ENCODE measurements around the gene BACH2. TPM values are rescaled to one million over a fixed set of nuclear protein-coding genes. Genes with fewer than 3 reads are reported as not detected.
A peak's percentile ranks its signal among the peaks of the same experiment; 100 is the strongest.

BACH2 gene
- polyA plus RNA-seq, 1 of the 3 experiments (the other 2 are of a cell fraction): 0.46 TPM

DNA sequence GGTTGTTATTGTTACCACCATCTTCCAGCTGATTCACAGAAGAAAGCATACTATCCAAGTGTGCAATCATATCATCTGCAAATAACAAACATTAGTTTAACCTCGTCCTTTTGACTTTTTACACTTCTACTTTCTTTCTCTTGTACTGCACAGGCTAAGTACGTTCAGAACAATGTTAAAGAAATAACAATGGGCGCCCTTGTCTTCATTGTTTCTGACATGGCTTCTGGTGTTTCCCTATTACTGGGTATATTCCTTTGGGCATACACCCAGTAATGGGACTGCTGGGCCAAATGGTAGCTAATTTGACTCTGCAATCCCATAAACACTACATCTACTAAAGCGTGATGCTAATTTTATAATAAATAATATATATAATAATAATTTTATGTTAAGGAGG lies 255.7 kb downstream of the BACH2 start (continued):
- TF ChIP-seq MEF2A (IDR thresholded peaks at IDR 0.05; ENCODE audit: borderline replicate concordance, low read depth): no peak

DNA sequence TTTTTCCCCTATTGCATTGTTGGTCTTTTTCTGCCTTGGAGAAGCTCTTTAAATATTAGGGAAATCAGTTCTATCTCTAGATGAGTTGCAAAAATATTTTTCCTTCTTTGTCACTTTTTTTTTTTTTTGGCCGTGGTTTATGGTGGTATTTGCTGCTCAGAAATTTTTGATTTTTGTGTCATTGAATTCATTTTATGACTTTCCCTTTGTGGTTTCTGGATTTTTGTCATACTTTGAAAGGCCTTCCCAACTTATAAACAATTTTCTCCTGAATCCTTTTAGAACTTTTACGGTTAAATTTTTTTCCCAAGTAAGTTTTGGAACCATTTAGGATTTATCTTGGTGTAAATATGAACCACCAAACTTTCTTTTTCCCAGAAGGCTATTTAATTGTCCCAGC lies 256.7 kb downstream of the BACH2 start:
- TF ChIP-seq, protein P1, sequence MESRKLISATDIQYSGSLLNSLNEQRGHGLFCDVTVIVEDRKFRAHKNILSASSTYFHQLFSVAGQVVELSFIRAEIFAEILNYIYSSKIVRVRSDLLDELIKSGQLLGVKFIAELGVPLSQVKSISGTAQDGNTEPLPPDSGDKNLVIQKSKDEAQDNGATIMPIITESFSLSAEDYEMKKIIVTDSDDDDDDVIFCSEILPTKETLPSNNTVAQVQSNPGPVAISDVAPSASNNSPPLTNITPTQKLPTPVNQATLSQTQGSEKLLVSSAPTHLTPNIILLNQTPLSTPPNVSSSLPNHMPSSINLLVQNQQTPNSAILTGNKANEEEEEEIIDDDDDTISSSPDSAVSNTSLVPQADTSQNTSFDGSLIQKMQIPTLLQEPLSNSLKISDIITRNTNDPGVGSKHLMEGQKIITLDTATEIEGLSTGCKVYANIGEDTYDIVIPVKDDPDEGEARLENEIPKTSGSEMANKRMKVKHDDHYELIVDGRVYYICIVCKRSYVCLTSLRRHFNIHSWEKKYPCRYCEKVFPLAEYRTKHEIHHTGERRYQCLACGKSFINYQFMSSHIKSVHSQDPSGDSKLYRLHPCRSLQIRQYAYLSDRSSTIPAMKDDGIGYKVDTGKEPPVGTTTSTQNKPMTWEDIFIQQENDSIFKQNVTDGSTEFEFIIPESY (IDR thresholded peaks at IDR 0.05; ENCODE audit: borderline replicate concordance, low read depth): no peak
- TF ChIP-seq TCF12 (IDR thresholded peaks at IDR 0.05): peak; percentile 27
- TF ChIP-seq, protein P2, sequence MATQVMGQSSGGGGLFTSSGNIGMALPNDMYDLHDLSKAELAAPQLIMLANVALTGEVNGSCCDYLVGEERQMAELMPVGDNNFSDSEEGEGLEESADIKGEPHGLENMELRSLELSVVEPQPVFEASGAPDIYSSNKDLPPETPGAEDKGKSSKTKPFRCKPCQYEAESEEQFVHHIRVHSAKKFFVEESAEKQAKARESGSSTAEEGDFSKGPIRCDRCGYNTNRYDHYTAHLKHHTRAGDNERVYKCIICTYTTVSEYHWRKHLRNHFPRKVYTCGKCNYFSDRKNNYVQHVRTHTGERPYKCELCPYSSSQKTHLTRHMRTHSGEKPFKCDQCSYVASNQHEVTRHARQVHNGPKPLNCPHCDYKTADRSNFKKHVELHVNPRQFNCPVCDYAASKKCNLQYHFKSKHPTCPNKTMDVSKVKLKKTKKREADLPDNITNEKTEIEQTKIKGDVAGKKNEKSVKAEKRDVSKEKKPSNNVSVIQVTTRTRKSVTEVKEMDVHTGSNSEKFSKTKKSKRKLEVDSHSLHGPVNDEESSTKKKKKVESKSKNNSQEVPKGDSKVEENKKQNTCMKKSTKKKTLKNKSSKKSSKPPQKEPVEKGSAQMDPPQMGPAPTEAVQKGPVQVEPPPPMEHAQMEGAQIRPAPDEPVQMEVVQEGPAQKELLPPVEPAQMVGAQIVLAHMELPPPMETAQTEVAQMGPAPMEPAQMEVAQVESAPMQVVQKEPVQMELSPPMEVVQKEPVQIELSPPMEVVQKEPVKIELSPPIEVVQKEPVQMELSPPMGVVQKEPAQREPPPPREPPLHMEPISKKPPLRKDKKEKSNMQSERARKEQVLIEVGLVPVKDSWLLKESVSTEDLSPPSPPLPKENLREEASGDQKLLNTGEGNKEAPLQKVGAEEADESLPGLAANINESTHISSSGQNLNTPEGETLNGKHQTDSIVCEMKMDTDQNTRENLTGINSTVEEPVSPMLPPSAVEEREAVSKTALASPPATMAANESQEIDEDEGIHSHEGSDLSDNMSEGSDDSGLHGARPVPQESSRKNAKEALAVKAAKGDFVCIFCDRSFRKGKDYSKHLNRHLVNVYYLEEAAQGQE (IDR thresholded peaks at IDR 0.05; ENCODE audit: low read depth, low read length): no peak
- TF ChIP-seq CHD2 (IDR thresholded peaks at IDR 0.05; ENCODE audit: low read length, partially characterized antibody): no peak
- TF ChIP-seq MEF2A (IDR thresholded peaks at IDR 0.05; ENCODE audit: borderline replicate concordance, low read depth): no peak
- no peak for TF ChIP-seq MXI1 (IDR thresholded peaks at IDR 0.05; ENCODE audit: low read depth, low read length)
- TF ChIP-seq TEAD4 (IDR thresholded peaks at IDR 0.05; ENCODE audit: borderline replicate concordance, insufficient read depth): no peak
- TF ChIP-seq EP300 (IDR thresholded peaks at IDR 0.05; ENCODE audit: borderline replicate concordance in 1 of 2, low read depth in 1 of 2, low read length in 1 of 2): 0 out of 4 replicates have a peak, but pooled peaks of 1 of the 2 experiments have one; percentile 17
- TF ChIP-seq NFIC (IDR thresholded peaks at IDR 0.05; ENCODE audit: borderline replicate concordance): no peak
- TF ChIP-seq, protein P3, sequence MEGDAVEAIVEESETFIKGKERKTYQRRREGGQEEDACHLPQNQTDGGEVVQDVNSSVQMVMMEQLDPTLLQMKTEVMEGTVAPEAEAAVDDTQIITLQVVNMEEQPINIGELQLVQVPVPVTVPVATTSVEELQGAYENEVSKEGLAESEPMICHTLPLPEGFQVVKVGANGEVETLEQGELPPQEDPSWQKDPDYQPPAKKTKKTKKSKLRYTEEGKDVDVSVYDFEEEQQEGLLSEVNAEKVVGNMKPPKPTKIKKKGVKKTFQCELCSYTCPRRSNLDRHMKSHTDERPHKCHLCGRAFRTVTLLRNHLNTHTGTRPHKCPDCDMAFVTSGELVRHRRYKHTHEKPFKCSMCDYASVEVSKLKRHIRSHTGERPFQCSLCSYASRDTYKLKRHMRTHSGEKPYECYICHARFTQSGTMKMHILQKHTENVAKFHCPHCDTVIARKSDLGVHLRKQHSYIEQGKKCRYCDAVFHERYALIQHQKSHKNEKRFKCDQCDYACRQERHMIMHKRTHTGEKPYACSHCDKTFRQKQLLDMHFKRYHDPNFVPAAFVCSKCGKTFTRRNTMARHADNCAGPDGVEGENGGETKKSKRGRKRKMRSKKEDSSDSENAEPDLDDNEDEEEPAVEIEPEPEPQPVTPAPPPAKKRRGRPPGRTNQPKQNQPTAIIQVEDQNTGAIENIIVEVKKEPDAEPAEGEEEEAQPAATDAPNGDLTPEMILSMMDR (IDR thresholded peaks at IDR 0.05): no peak
- TF ChIP-seq SMC3 (IDR thresholded peaks at IDR 0.05; ENCODE audit: low read depth, low read length): no peak
- TF ChIP-seq FOSL2 (IDR thresholded peaks at IDR 0.05; ENCODE audit: borderline replicate concordance, low read depth): 0 out of 2 replicates have a peak, but pooled peaks have one; percentile 5
- peak; percentile 19; the same call in 1 of the 2 replicates for TF ChIP-seq JUND (IDR thresholded peaks at IDR 0.05)
- Histone ChIP-seq H3K4me2 (no peak overlapping the region), H3K9ac (no peak overlapping the region)

More for the DNA sequence above, 256.7 kb downstream of the BACH2 start:
- H3K9me3 ChIP-seq: no peaks in the 10 kb centered on the region
- H3K27ac ChIP-seq (ENCODE audit: low read depth in 2 of 2, low read length in 1 of 2): peak overlapping the region in 1 of 2 experiments; percentile 38; a peak in 2 of 4 replicates
- H3K79me2 ChIP-seq (ENCODE audit: insufficient read depth): no peaks in the 10 kb centered on the region
- peak overlapping the region; percentile 27; the same call in 1 of the 2 replicates for H2AFZ ChIP-seq (ENCODE audit: low read depth)
- H3K9me2 ChIP-seq: no peaks in the 10 kb centered on the region
- ChIA-PET POLR2A (no interaction called here), CTCF (no interaction called here)
- H3K27me3 ChIP-seq (ENCODE audit: insufficient read depth): no peaks in the 10 kb centered on the region
- no peak for DNase-seq
- H4K20me1 ChIP-seq (ENCODE audit: insufficient read depth): no peaks in the 10 kb centered on the region
- peaks cover 6% of the 10 kb centered on the region for H3F3A ChIP-seq (replicated peaks; ENCODE audit: insufficient read depth)
- H3K4me1 ChIP-seq (ENCODE audit: control insufficient read depth in 1 of 2, insufficient read depth in 2 of 2, low read depth in 1 of 2, low read length in 1 of 2): peaks cover 0 to 6% of the 10 kb centered on the region in 2 experiments; a peak in 3 of 4 replicates
- WGBS (ENCODE audit: low lambda C conversion rate): 46% methylated on average over 2 of the region's 2 CpGs
- no peaks in the 10 kb centered on the region for H3K36me3 ChIP-seq (replicated peaks in 1 of 2; ENCODE audit: control insufficient read depth in 1 of 2, insufficient read depth in 2 of 2, low read length in 1 of 2)
- no peak overlapping the region for H3K4me3 ChIP-seq (ENCODE audit: low read depth in 2 of 2, low read length in 1 of 2)

Measured in SK-N-SH (cell line).